ENCODE data around the gene IL37. TPM values are rescaled to one million over a fixed set of nuclear protein-coding genes. Genes with fewer than 3 reads are reported as not detected.

The IL37 gene
- total RNA-seq, 2 donors from 2014 or later, result not detected

DNA sequence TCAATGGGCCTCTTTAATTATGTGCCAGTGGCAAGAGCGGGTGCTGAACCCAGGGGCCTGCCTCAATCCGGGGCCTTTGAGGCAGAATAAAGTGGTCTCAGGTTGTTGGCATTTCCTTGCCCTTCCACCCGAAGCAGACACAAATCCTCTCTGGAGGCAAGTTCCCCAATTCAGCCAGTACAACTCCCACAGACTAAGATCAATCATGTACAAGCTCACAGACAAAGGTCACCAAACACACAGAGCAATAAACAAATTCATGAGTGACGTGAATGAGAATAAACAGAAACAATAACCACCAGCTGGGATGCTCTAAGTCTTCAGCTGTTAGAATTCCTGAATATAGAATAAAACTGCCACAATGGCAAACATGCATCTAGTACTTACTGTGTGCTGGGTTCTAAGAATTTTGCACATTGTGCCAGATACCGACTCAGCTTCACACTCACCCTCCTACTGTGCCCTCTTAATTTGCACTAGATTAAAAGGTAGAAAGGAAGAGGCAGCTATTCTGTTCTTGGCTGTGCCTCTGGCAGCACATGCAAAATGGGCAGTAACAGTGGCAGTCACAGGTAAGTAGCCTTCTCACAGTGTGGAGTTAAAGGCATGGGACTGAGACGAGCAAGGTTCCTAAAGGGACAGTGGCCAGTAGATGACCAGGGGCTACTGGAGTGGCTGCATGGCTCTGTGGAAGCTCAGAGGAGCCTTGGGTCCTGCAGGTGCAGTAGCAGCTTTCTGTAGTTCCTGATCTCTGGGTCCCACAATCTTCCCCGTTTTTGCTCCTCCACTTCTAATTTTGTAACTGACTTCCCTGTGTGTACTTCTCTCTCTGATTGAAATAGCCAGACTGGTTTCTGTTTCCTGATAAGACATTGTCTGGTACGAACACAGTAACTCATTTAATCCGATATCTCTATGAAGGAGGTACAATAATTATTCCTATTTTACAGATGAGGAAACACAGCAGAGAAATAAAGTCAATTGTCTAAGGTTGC lies 39.8 kb upstream of the IL37 start:
- no peak overlapping the region for H3K4me3 ChIP-seq
- no peak overlapping the region for H3K27ac ChIP-seq
- peaks cover 0 to 9% of the 10 kb centered on the region in 2 donors for H3K9me3 ChIP-seq
- no peak for TF ChIP-seq CTCF (IDR thresholded peaks at IDR 0.05)
- no peak for DNase-seq (ENCODE audit: low spot score)
- peaks cover 0 to 8% of the 10 kb centered on the region in 2 donors for H3K4me1 ChIP-seq
- no peaks in the 10 kb centered on the region for H3K27me3 ChIP-seq
- H3K36me3 ChIP-seq, result no peaks in the 10 kb centered on the region

GRCh38 chr2:112876257-112876970 lies 34.6 kb upstream of the IL37 start:
- no peak for TF ChIP-seq CTCF (IDR thresholded peaks at IDR 0.05)
- no peak for DNase-seq (ENCODE audit: low spot score)
- no peaks in the 10 kb centered on the region for H3K36me3 ChIP-seq
- no peaks in the 10 kb centered on the region for H3K4me1 ChIP-seq
- H3K27ac ChIP-seq, result no peak overlapping the region
- no peak overlapping the region for H3K4me3 ChIP-seq
- H3K9me3 ChIP-seq, result peaks cover 0 to 9% of the 10 kb centered on the region in 2 donors
- H3K27me3 ChIP-seq, result no peaks in the 10 kb centered on the region

DNA sequence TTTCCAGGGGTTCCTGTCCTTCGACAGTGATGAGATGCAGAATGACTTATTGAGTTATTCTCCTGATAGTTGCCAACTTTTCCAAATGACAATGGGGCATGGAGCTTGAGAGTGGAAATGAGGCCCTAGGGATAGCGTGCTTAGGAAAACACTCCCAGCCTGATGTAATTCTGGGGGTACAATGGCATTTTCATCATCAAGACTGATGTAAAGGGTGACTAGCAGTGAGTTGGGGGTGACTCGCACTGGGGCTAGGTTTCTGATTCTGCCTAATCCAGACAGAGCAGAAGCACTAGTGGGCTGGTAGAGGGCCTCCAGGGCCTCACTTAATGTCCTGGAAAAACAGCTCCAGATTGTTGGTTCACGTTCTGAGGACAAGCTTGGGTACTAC lies 34.0 kb upstream of the IL37 start:
- Histone ChIP-seq H3K27me3 (no peaks in the 10 kb centered on the region), H3K36me3 (no peaks in the 10 kb centered on the region), H3K9me3 (peaks cover 0 to 8% of the 10 kb centered on the region in 2 donors), H3K27ac (no peak overlapping the region), H3K4me3 (no peak overlapping the region), H3K4me1 (no peaks in the 10 kb centered on the region)
- no peak for DNase-seq (ENCODE audit: low spot score)
- no peak for TF ChIP-seq CTCF (IDR thresholded peaks at IDR 0.05)

DNA sequence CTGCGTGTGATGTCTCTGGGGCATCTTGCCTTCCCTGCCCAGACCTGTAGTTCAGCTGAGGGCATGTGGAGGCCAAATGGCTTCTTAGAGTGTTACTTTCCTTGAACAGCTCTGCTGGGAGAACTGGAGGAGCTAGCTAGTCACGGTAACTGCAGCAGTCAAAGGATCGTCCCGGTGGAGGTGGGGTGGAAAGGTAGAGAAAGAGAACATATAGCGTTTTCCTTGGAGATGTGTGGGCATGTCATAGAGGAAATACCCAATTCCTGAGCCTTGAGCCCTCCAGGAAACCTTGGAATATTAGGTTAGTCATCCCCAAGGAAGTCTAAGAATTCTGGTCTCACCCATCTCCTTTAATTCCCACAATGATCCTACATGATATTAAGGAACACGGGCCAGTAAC lies 33.5 kb upstream of the IL37 start:
- Histone ChIP-seq H3K4me3 (no peak overlapping the region), H3K27me3 (no peaks in the 10 kb centered on the region), H3K4me1 (no peaks in the 10 kb centered on the region), H3K36me3 (no peaks in the 10 kb centered on the region), H3K9me3 (peaks cover 0 to 4% of the 10 kb centered on the region in 2 donors), H3K27ac (no peak overlapping the region)
- no peak for DNase-seq (ENCODE audit: low spot score)
- TF ChIP-seq CTCF (IDR thresholded peaks at IDR 0.05), result no peak

GRCh38 chr2:112879491-112880041 lies 31.4 kb upstream of the IL37 start:
- H3K27me3 ChIP-seq, result no peaks in the 10 kb centered on the region
- H3K36me3 ChIP-seq, result no peaks in the 10 kb centered on the region
- H3K4me1 ChIP-seq, result no peaks in the 10 kb centered on the region
- no peaks in the 10 kb centered on the region for H3K9me3 ChIP-seq
- H3K27ac ChIP-seq, result no peak overlapping the region
- TF ChIP-seq CTCF (IDR thresholded peaks at IDR 0.05), result no peak
- H3K4me3 ChIP-seq, result no peak overlapping the region
- DNase-seq (ENCODE audit: low spot score), result no peak

Data from right atrium auricular region (tissue), 2 donors.